Neuron (in vitro differentiated cells): ENCODE measurements around the gene WDR12.
"Not testable (repeated sequence)": the region's sequence is repeated elsewhere in the genome, so short reads cannot be mapped to it uniquely, and the experiment has no call there.

Experiments
- H2AFZ ChIP-seq: one replicate; pipeline ENCODE4 v1.6.1; 2013; ENCODE audit warnings: low read depth, mild to moderate bottlenecking, inconsistent platforms, low read length, moderate library complexity
- H3K27me3 ChIP-seq: one replicate; pipeline ENCODE4 v1.6.1; 2013; ENCODE audit warnings: low read length; ENCODE audit not compliant: insufficient read depth
- H3K36me3 ChIP-seq: one replicate; pipeline ENCODE4 v1.6.1; 2013; ENCODE audit warnings: low read length; ENCODE audit not compliant: insufficient read depth
- H3K4me1 ChIP-seq: one replicate; pipeline ENCODE4 v1.6.1; 2013; ENCODE audit warnings: low read length; ENCODE audit not compliant: insufficient read depth
- H3K4me3 ChIP-seq: 2 replicates; pipeline ENCODE4 v1.5.1; 2013; ENCODE audit warnings: mild to moderate bottlenecking, low read length, moderate library complexity
- H3K9me3 ChIP-seq: one replicate; pipeline ENCODE4 v1.6.1; 2013; ENCODE audit warnings: low read length

Gene WDR12

DNA sequence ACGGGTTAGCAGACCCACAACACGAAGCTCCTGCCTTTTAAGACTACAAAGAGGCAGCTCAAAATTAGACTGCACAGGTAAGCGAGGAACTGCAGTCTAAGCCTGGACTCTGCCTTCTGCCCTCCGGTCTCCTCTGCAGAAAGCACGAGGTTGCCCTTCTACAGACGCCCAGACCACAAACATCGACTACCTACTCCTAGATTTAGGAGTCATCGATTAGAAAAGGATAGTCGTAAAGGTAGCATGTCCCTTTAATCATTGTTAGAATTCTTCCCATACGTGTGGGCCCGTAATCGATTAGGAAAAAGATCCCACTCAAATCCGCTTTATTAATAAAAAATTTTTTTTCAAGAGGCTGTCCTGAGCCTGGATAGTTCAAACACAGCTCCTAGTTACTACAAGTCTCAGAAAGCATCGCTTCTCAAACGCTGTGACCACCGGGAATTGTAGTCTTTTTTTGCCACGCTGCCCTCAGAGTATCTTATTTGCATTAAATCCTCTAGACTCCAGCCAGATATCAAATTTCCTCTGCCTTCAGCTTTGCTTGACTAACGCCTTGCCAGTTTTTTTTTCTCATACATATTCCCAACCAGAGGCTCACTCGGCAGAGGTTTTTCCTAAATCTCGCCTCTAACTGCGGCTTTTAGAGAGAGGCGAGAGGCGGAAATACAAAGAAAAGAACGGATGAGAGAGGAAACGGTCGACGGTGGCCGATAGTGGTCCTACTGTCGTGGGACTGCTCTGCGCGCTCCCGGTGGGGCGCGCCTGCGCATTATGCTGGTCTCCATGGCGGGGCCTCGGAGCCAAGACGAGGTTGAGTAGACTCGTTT lies at the start of gene WDR12, which contains the start of gene CARF:
Gene WDR12, minus strand, starts transcription at position 162 of the 830 bp plus-strand sequence. CDS start 197 bp downstream, outside the sequence.
Gene CARF, plus strand, starts transcription at position 764 of the 830 bp plus-strand sequence. CDS start 29,628 bp downstream, outside the sequence.
- Histone ChIP-seq H3K27me3 (no peaks in the 10 kb centered on the region), H3K9me3 (no peaks in the 10 kb centered on the region), H3K4me1 (peaks cover 5% of the 10 kb centered on the region), H3K4me3 (peak within 1 kb of the TSS; percentile 99), H2AFZ (peak within 1 kb of the TSS; percentile 90), H3K36me3 (no peaks in the 10 kb centered on the region)

- Histone ChIP-seq H3K4me1 (no peaks in the 10 kb centered on the region), H3K9me3 (no peaks in the 10 kb centered on the region), H3K4me3 (no peak overlapping the region), H3K36me3 (peaks cover 6% of the 10 kb centered on the region), H2AFZ (no peak overlapping the region), H3K27me3 (no peaks in the 10 kb centered on the region)
Observed at GRCh38 chr2:202960524-202960923, 49.1 kb upstream of the WDR12 start.

DNA sequence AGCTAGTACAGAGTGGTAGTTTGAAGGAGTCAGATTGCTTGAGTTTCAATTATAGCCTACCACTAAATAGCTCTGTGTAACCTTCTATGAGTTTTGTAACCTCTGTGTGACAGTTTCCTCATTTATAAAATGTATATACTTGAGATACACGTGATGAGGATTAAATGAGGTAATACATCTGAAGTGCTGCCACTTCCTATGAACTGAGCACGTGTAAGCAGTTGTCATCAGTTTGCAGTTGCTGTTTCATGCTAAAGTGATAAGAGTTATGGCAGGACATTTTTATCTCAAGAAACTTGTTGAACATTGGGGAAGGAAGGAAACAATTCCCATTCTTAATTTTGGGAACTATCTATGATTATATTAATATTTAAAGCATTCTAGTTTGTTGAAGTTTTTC lies 39.1 kb upstream of the WDR12 start:
- Histone ChIP-seq H2AFZ (no peak overlapping the region), H3K9me3 (no peaks in the 10 kb centered on the region), H3K36me3 (peaks cover 6% of the 10 kb centered on the region), H3K4me1 (no peaks in the 10 kb centered on the region), H3K4me3 (no peak overlapping the region), H3K27me3 (no peaks in the 10 kb centered on the region)

DNA sequence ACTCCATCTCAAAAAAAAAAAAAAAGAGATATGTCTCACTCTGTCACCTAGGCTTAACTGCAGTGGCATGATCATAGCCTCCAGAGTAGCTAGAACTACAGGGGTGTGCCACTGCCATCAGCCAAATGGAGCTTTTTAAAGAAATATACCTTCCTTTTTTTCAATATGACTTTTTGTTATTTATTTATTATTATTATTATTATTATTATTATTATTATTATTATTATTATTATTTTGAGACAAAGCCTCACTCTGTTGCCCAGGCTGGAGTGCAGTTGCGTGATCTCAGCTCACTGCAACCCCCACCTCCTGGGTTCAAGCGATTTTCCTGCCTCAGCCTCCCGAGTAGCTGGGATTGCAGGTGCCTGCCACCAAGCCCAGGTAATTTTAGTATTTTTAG lies 37.9 kb upstream of the WDR12 start:
- H2AFZ ChIP-seq, H3K4me1 ChIP-seq, H3K4me3 ChIP-seq, H3K27me3 ChIP-seq, H3K9me3 ChIP-seq, H3K36me3 ChIP-seq: not testable (repeated sequence)

DNA sequence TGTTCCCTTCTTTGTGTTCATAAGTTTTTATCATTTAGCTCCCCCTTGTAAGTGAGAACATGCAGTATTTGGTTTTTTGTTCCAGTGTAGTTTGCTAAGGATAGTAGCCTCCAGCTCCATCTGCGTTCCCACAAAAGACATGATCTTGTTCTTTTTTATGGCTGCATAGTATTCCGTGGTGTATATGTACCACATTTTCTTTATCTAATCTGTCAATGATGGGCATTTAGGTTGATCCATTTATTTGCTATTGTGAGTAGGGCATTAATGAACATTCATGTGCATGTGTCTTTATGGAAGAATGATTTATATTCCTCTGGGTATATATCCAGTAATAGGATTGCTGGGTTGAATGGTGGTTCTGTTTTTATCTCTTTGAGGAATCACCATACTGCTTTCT lies 34.0 kb upstream of the WDR12 start:
- Histone ChIP-seq H3K27me3 (no peaks in the 10 kb centered on the region), H3K9me3 (no peaks in the 10 kb centered on the region), H3K36me3 (peaks cover 8% of the 10 kb centered on the region), H3K4me1 (no peaks in the 10 kb centered on the region), H2AFZ (no peak overlapping the region), H3K4me3 (no peak overlapping the region)

GRCh38 chr2:202944816-202945215 lies 33.3 kb upstream of the WDR12 start:
- Histone ChIP-seq H3K4me3 (no peak overlapping the region), H3K4me1 (no peaks in the 10 kb centered on the region), H3K36me3 (peaks cover 8% of the 10 kb centered on the region), H3K27me3 (no peaks in the 10 kb centered on the region), H3K9me3 (no peaks in the 10 kb centered on the region), H2AFZ (no peak overlapping the region)

DNA sequence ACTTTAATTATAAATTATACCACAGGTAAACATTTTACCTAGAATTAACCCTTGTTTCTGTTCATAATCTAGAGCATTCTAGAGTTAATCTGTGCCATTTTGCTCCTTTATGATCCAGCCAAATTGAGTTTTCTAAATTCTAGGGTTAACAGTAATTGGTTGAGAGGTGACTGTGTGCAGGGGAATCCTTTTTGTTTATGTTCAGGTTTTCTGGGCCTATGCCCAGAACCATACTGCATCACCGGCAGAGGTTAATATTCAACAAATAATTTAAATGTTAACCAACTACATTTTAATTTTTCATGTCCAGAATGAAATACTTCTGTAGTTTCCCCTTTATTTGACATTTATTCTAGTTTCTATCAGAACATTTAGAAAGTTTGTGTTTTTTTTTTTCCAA lies 32.9 kb upstream of the WDR12 start:
- Histone ChIP-seq H3K4me1 (no peaks in the 10 kb centered on the region), H2AFZ (no peak overlapping the region), H3K27me3 (no peaks in the 10 kb centered on the region), H3K4me3 (no peak overlapping the region), H3K9me3 (no peaks in the 10 kb centered on the region), H3K36me3 (peaks cover 8% of the 10 kb centered on the region)

GRCh38 chr2:202941771-202942170 lies 30.3 kb upstream of the WDR12 start:
- no peak overlapping the region for H3K4me3 ChIP-seq
- H3K9me3 ChIP-seq: peaks cover 2% of the 10 kb centered on the region
- no peaks in the 10 kb centered on the region for H3K27me3 ChIP-seq
- peaks cover 8% of the 10 kb centered on the region for H3K36me3 ChIP-seq
- H2AFZ ChIP-seq: no peak overlapping the region
- no peaks in the 10 kb centered on the region for H3K4me1 ChIP-seq

DNA sequence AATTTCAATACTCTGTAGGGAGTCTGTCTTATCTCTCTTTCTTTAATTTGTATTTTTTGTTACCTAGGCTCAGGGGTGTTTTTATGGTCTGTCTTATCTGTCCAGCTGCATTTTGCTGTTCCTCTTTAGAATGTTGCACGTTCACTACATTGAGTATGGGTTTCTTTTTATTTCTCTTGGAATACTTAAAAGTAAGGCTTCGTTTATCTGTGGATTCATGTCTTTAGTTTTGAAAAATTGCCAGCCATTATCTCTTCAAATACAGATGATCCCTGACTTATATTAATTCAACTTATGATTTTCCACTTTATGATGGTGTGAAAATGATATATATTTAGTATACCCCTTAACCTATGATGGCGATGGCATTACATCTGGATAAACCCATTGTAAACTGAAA lies 27.5 kb upstream of the WDR12 start:
- H3K4me1 ChIP-seq: no peaks in the 10 kb centered on the region
- peaks cover 6% of the 10 kb centered on the region for H3K36me3 ChIP-seq
- no peak overlapping the region for H2AFZ ChIP-seq
- no peaks in the 10 kb centered on the region for H3K27me3 ChIP-seq
- no peak overlapping the region for H3K4me3 ChIP-seq
- H3K9me3 ChIP-seq: peaks cover 2% of the 10 kb centered on the region

- H3K4me3 ChIP-seq: no peak overlapping the region
- no peaks in the 10 kb centered on the region for H3K27me3 ChIP-seq
- H3K9me3 ChIP-seq: peaks cover 2% of the 10 kb centered on the region
- H3K4me1 ChIP-seq: no peaks in the 10 kb centered on the region
- peaks cover 3% of the 10 kb centered on the region for H3K36me3 ChIP-seq
- no peak overlapping the region for H2AFZ ChIP-seq
Observed at GRCh38 chr2:202934456-202934855, 23.0 kb upstream of the WDR12 start.

DNA sequence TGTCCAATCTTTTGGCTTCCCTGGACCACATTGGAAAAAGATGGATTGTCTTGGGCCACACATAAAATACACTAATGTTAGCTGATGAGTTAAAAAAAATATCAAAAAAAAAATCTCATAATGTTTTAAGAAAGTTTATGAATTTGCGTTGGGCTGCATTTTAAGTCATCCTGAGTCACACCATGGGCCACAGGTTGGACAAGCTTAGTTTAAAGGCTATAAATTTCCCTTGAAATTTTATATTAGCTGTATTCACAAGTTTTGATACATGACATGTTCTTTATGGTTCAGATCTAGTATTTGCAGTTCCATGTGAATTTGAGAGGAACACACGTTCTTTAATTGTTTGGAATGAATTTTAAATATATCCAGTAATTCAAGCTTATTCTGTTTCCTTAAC lies 22.5 kb upstream of the WDR12 start:
- Histone ChIP-seq H3K27me3 (no peaks in the 10 kb centered on the region), H3K4me1 (no peaks in the 10 kb centered on the region), H3K9me3 (peaks cover 2% of the 10 kb centered on the region), H2AFZ (no peak overlapping the region), H3K4me3 (no peak overlapping the region), H3K36me3 (peaks cover 3% of the 10 kb centered on the region)

DNA sequence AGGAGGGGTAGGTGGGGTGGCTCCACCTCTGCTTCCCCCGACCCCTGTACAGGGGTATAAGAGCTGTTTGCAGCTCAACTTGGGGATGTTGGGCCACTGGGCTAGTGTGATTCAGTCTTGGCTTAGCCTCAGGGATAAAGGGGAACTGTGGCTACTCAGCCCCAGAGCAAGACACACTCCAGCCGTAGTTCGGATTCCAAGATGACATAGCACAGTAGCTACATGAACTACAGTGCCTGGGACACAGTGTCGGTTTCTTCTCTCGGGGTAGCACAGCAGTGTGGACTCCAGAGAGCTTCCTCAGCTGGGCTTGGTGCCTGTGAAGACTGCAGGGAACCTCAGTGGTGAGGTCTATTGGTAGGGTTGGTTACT lies 21.7 kb upstream of the WDR12 start:
- Histone ChIP-seq H3K27me3 (no peaks in the 10 kb centered on the region), H3K36me3 (peaks cover 3% of the 10 kb centered on the region), H3K4me1 (no peaks in the 10 kb centered on the region), H3K4me3 (no peak overlapping the region), H2AFZ (no peak overlapping the region), H3K9me3 (no peaks in the 10 kb centered on the region)

- Histone ChIP-seq H3K4me3 (no peak overlapping the region), H3K9me3 (no peaks in the 10 kb centered on the region), H3K27me3 (no peaks in the 10 kb centered on the region), H3K36me3 (peaks cover 3% of the 10 kb centered on the region), H2AFZ (no peak overlapping the region), H3K4me1 (no peaks in the 10 kb centered on the region)
Observed at GRCh38 chr2:202932425-202933138, 21.1 kb upstream of the WDR12 start.
